Vagina (tissue), 2 donors: ENCODE results near the gene RMI2. TPM values are rescaled to one million over a fixed set of nuclear protein-coding genes. Genes with fewer than 3 reads are reported as not detected.

Experiments
- DNase-seq, 2 donors: peaks; one replicate each; pipeline ENCODE4 v3.0.0-alpha.2; 2017; ENCODE audit errors: extremely low spot score in 2 of 2
- H3K27ac ChIP-seq: fragments of 200-600 bp; sonication (generic); one replicate; pipeline ENCODE4 v1.5.1; 2019
- H3K27me3 ChIP-seq: fragments of 200-600 bp; sonication (generic); one replicate; pipeline ENCODE4 v1.5.1; 2019
- H3K36me3 ChIP-seq, 2 donors: fragments of 200-600 bp; sonication (generic); one replicate each; pipeline ENCODE4 v1.5.1; 2017 to 2019
- H3K4me1 ChIP-seq: fragments of 200-600 bp; sonication (generic); one replicate; pipeline ENCODE4 v1.5.1; 2019
- H3K4me3 ChIP-seq, 2 donors: fragments of 200-600 bp; sonication (generic); 1 replicate in 1 of 2; 2 replicates in 1 of 2; pipeline ENCODE4 v1.5.1; 2016 to 2019
- H3K9me3 ChIP-seq: fragments of 200-600 bp; sonication (generic); one replicate; pipeline ENCODE4 v1.5.1; 2019
- CTCF ChIP-seq, 3 experiments: fragments of 450-650 bp in 2 of 3; fragments of 200-600 bp in 1 of 3; sonication (generic) in 1 of 3; IDR thresholded peaks; one replicate each; pipeline ENCODE4 v1.5.1; 2017 to 2019; ENCODE audit warnings: antibody characterized with exemption in 3 of 3, mild to moderate bottlenecking in 2 of 3, moderate library complexity in 2 of 3
- POLR2A ChIP-seq, 2 donors: fragments of 450-650 bp; IDR thresholded peaks; one replicate each; pipeline ENCODE4 v1.6.1; 2017; ENCODE audit warnings: antibody characterized with exemption in 2 of 2, mild to moderate bottlenecking in 2 of 2, moderate library complexity in 2 of 2
- POLR2AphosphoS5 ChIP-seq, 2 donors: sonication (generic); formaldehyde crosslinking; IDR thresholded peaks; one replicate each; pipeline ENCODE4 v1.9.0; 2017; ENCODE audit warnings: antibody characterized with exemption in 2 of 2, mild to moderate bottlenecking in 2 of 2, low read depth in 1 of 2; ENCODE audit not compliant: insufficient read depth in 1 of 2
- intact Hi-C: fragments of 100-400 bp; cut with DNase I; formaldehyde crosslinking; loops from one replicate; pipeline ENCODE4 v1.15.1; 2023
- microRNA-seq: library from miRNA; unstranded; fragments of <30 nt; microRNA quantifications from one replicate; pipeline ENCODE4, GENCODE V29; 2017; ENCODE audit warnings: borderline number of aligned reads, borderline replicate concordance
- small RNA-seq: library from RNA; depleted of rRNA; stranded (forward); fragments of <200 nt; gene quantifications from one replicate; pipeline ENCODE3, GENCODE V24; 2016
- total RNA-seq: library from RNA; depleted of rRNA; stranded (reverse); fragments of >200 nt; gene quantifications from one replicate; pipeline ENCODE4 v1.2.3, GENCODE V29; 2016

Gene RMI2
- total RNA-seq, 1 donor from 2014 or later: 0.74 TPM

DNA sequence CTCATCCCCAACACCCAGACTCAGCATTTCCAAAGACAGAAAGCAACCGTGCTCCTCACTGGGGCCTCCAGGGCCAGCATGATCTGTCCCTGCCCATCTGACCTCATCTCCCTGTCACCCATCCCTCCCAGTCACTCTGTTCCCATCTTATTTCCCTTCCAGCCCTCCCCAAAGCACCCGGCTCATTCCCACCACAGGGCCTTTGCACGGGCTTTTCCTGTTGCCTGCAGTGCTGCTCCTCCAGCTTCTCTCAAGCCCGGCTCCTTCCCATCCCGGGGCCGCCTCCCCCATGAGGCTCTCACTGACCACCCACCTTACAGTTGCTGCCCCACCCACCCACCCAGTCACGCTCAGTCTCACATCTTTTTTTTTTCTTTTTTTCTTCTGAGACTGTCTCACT, 54.8 kb downstream of the RMI2 start:
- intact Hi-C loops: loop anchor here (5.0 kb wide), 1 partner anchor 312 kb away; no protein-coding TSS in a partner anchor
- H3K4me1 ChIP-seq: peaks cover 22% of the 10 kb centered on the region
- no peaks in the 10 kb centered on the region for H3K27me3 ChIP-seq
- DNase-seq: no peak
- H3K36me3 ChIP-seq: no peaks in the 10 kb centered on the region
- no peak overlapping the region for H3K4me3 ChIP-seq
- TF ChIP-seq POLR2AphosphoS5 (IDR thresholded peaks at IDR 0.05; ENCODE audit: insufficient read depth in 1 of 2, low read depth in 1 of 2) (no peak), CTCF (IDR thresholded peaks at IDR 0.05) (no peak), POLR2A (IDR thresholded peaks at IDR 0.05) (no peak)
- no peak overlapping the region for H3K27ac ChIP-seq
- no peaks in the 10 kb centered on the region for H3K9me3 ChIP-seq

Small RNA genes lying within 50 kb of the gene (microRNA-seq; reads per million reads assigned to microRNA genes)
- gene MIR548H2: not detected

Small RNA genes lying within 50 kb of the gene (small RNA-seq; reads per million reads assigned to genes)
- gene AC099489.2: not detected
- not detected for gene MIR548H2
- gene RF00019: not detected

Other genes with a start within 250 kb of the RMI2 start
- 22.1 TPM for gene SOCS1, start 89.3 kb upstream of the RMI2 start, total RNA-seq
- gene TNP2, start 76.1 kb upstream of the RMI2 start, total RNA-seq: not detected
- gene PRM3, start 71.8 kb upstream of the RMI2 start, total RNA-seq: not detected
- not detected for gene PRM2, start 69.0 kb upstream of the RMI2 start, total RNA-seq
- gene PRM1, start 64.1 kb upstream of the RMI2 start, total RNA-seq: not detected
- gene LITAF, start 241.5 kb downstream of the RMI2 start, total RNA-seq: 111 TPM